CD4-positive, alpha-beta T cell (primary cell): ENCODE measurements around the gene MUC2. TPM values are rescaled to one million over a fixed set of nuclear protein-coding genes. Genes with fewer than 3 reads are reported as not detected.
A peak's percentile ranks its signal among the peaks of the same experiment; 100 is the strongest.

Source experiments
- ATAC-seq: fragments of 200-7000 bp; cut with Tn5 transposase; one replicate; pipeline ENCODE4 v1.10.0; 2022; ENCODE audit warnings: mild to moderate bottlenecking; ENCODE audit not compliant: poor library complexity
- CTCF ChIA-PET: fragments of 350-600 bp; sonication (Branson Sonifier 250); formaldehyde crosslinking; loops from one replicate; lab custom pipeline; 2021; ENCODE audit warnings: antibody characterized with exemption, inconsistent platforms; lab: Charles Lee
- POLR2A ChIA-PET: fragments of 350-600 bp; sonication (Branson Sonifier 250); formaldehyde crosslinking; loops from one replicate; lab custom pipeline; 2021; ENCODE audit warnings: antibody characterized with exemption, inconsistent platforms; lab: Charles Lee
- DNase-seq, 14 experiments: peaks; one replicate each; pipeline ENCODE4 v3.0.0-alpha.2; 2013 to 2020; ENCODE audit warnings: mixed read lengths in 2 of 14
- H3K27ac ChIP-seq, 2 donors: one replicate each; pipeline versions ENCODE4 v1.5.1 to v1.7.0; 2013; ENCODE audit warnings: low read length in 2 of 2, low read depth in 1 of 2, mild to moderate bottlenecking in 1 of 2
- H3K27me3 ChIP-seq, 2 experiments: 1 replicate in 1 of 2; 2 replicates in 1 of 2; pipeline versions ENCODE4 v1.6.1 to v1.7.0; 2013; ENCODE audit warnings: low read length in 2 of 2, control low read depth in 1 of 2, mild to moderate bottlenecking in 1 of 2, moderate library complexity in 1 of 2; ENCODE audit not compliant: insufficient read depth in 2 of 2, control insufficient read depth in 1 of 2
- H3K36me3 ChIP-seq: one replicate; pipeline ENCODE4 v1.6.1; 2013; ENCODE audit warnings: low read length, control low read depth; ENCODE audit not compliant: insufficient read depth
- H3K4me1 ChIP-seq: one replicate; pipeline ENCODE4 v1.6.1; 2013; ENCODE audit warnings: low read length, control low read depth; ENCODE audit not compliant: insufficient read depth
- H3K4me3 ChIP-seq: one replicate; pipeline ENCODE4 v1.5.1; 2013; ENCODE audit warnings: mild to moderate bottlenecking, low read length, moderate library complexity
- H3K9me3 ChIP-seq, 2 experiments: 1 replicate in 1 of 2; 2 replicates in 1 of 2; pipeline versions ENCODE4 v1.6.1 to v1.7.0; 2013; ENCODE audit warnings: low read length in 2 of 2, mild to moderate bottlenecking in 2 of 2, control low read depth in 1 of 2, moderate library complexity in 1 of 2; ENCODE audit not compliant: control insufficient read depth in 1 of 2, insufficient read depth in 1 of 2
- H3K27ac Mint-ChIP-seq: one replicate; pipeline ENCODE4 v1.8.0; 2020; ENCODE audit warnings: mixed read lengths
- H3K27me3 Mint-ChIP-seq: one replicate; pipeline ENCODE4 v1.8.0; 2021; ENCODE audit warnings: mixed read lengths
- H3K36me3 Mint-ChIP-seq: one replicate; pipeline ENCODE4 v1.8.0; 2021; ENCODE audit warnings: low read depth, mixed read lengths
- H3K4me1 Mint-ChIP-seq: one replicate; pipeline ENCODE4 v1.8.0; 2021; ENCODE audit warnings: low read depth, mixed read lengths
- H3K4me3 Mint-ChIP-seq: one replicate; pipeline ENCODE4 v1.8.0; 2020; ENCODE audit warnings: mild to moderate bottlenecking, mixed read lengths
- H3K9me3 Mint-ChIP-seq: one replicate; pipeline ENCODE4 v1.8.0; 2020; ENCODE audit warnings: mixed read lengths
- CTCF ChIP-seq: fragments of 200-600 bp; IDR thresholded peaks from one replicate; pipeline ENCODE4 v1.8.0; 2022; ENCODE audit warnings: antibody characterized with exemption, mild to moderate bottlenecking
- intact Hi-C, 2 experiments: fragments of 100-400 bp; cut with DNase I in 1 of 2; cut with micrococcal nuclease in 1 of 2; formaldehyde crosslinking; loops; one replicate each; pipeline versions ENCODE4 v1.15.1 to v1.9.0; 2023 to 2025; cut with DNase I, micrococcal nuclease
- total RNA-seq, 174 experiments: library from RNA in 2 of 174; stranded (reverse) in 2 of 174; gene quantifications; one replicate each; pipeline ENCODE4 v1.2.3 and lab custom pipeline; 2021 to 2026

MUC2 gene
- total RNA-seq, 2 experiments from 2014 or later: not detected

- Mint-ChIP-seq H3K36me3 (no peaks in the 10 kb centered on the region), H3K9me3 (no peaks in the 10 kb centered on the region), H3K27me3 (peaks cover 4% of the 10 kb centered on the region), H3K27ac (no peak overlapping the region), H3K4me1 (no peaks in the 10 kb centered on the region), H3K4me3 (no peak overlapping the region)
- DNase-seq (no peak), ATAC-seq (no peak)
- intact Hi-C loops: no loop called here
- POLR2A ChIA-PET: no interaction called here
- Histone ChIP-seq H3K4me3 (no peak overlapping the region), H3K4me1 (peaks cover 10% of the 10 kb centered on the region), H3K27ac (no peak overlapping the region), H3K27me3 (peaks cover 5 to 8% of the 10 kb centered on the region in 2 experiments), H3K9me3 (no peaks in the 10 kb centered on the region), H3K36me3 (no peaks in the 10 kb centered on the region)
- no peak for TF ChIP-seq CTCF
- CTCF ChIA-PET: no interaction called here
Observed at GRCh38 chr11:1054143-1055108, 20.2 kb upstream of the MUC2 start.

- Mint-ChIP-seq H3K36me3 (no peaks in the 10 kb centered on the region), H3K9me3 (no peaks in the 10 kb centered on the region), H3K27ac (no peak overlapping the region), H3K4me3 (no peak overlapping the region), H3K27me3 (peaks cover 4% of the 10 kb centered on the region), H3K4me1 (no peaks in the 10 kb centered on the region)
- POLR2A ChIA-PET: no interaction called here
- Histone ChIP-seq H3K27ac (no peak overlapping the region), H3K9me3 (no peaks in the 10 kb centered on the region), H3K4me1 (peaks cover 10% of the 10 kb centered on the region), H3K36me3 (no peaks in the 10 kb centered on the region), H3K4me3 (no peak overlapping the region), H3K27me3 (peaks cover 2 to 12% of the 10 kb centered on the region in 2 experiments)
- ATAC-seq (no peak), DNase-seq (no peak)
- intact Hi-C loops: no loop called here
- TF ChIP-seq CTCF: no peak
- CTCF ChIA-PET: no interaction called here
Observed at GRCh38 chr11:1055109-1055703, 19.5 kb upstream of the MUC2 start.

- Histone ChIP-seq H3K27ac (no peak overlapping the region), H3K4me1 (peaks cover 3% of the 10 kb centered on the region), H3K9me3 (no peaks in the 10 kb centered on the region), H3K36me3 (no peaks in the 10 kb centered on the region), H3K27me3 (peaks cover 0 to 9% of the 10 kb centered on the region in 2 experiments), H3K4me3 (no peak overlapping the region)
- no peaks in the 10 kb centered on the region for H3K36me3 Mint-ChIP-seq
- ChIA-PET CTCF (no interaction called here), POLR2A (no interaction called here)
- intact Hi-C loops: no loop called here
- no peak overlapping the region for H3K4me3 Mint-ChIP-seq
- TF ChIP-seq CTCF: no peak
- H3K27me3 Mint-ChIP-seq: peaks cover 4% of the 10 kb centered on the region
- no peaks in the 10 kb centered on the region for H3K9me3 Mint-ChIP-seq
- no peak for ATAC-seq
- no peaks in the 10 kb centered on the region for H3K4me1 Mint-ChIP-seq
- DNase-seq: peak in 2 of 14 experiments; percentile 9 to 20
- no peak overlapping the region for H3K27ac Mint-ChIP-seq
Observed at GRCh38 chr11:1055990-1056771, 18.5 kb upstream of the MUC2 start.
